ENCODE data around the gene CREB3L2.

CREB3L2 gene

DNA sequence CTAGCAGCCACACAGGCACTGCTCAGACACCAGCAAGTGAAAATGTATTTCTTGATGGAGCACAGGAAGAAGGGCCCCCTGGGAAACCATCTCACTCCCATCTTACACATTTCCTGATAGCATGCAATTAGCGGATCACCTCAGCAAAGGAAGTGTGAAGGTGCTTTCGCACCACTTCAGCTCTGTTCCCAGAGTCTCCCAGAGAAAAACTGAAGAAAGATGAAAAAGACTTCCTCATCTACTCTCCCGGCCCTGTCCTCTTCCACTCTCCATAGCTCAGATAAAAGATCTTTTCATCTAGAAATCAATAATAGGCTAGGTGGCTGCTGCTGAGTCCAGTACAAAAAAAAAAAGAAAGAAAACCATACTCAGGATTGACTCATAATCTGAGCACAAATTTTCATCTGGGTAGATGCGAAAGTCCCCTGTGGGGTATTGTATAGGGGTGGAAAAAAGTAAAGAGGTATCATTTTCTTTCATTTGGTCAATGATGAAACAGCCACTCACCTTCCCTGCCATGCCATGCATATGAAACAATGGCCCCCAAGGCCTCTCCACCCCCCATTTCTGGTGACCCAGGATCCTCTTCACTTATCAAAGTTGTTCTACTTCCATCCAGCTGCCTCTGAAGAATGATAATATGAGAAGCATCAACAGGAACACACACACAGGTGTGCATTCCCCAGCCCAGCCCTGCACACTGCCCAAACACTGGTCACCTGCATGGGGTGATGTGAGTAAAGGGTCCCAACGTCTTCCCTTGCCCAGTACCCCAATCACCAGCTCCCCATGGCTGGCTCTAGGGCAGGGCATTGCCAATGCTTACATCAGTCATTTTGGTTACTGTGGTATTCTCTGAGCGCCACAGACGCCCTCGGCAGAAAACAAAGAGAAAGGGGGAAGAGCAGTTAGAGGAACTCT lies 106.3 kb downstream of the CREB3L2 start:
- no peak for DNase-seq
- Histone ChIP-seq H3K36me3 (no peaks in the 10 kb centered on the region), H3K27ac (no peak overlapping the region), H3K9me3 (ENCODE audit: severe bottlenecking) (no peaks in the 10 kb centered on the region), H3K4me3 (ENCODE audit: low read depth, low read length) (no peak overlapping the region), H3K27me3 (ENCODE audit: insufficient read depth, low read depth, severe bottlenecking) (no peaks in the 10 kb centered on the region)
- TF ChIP-seq, protein P1, sequence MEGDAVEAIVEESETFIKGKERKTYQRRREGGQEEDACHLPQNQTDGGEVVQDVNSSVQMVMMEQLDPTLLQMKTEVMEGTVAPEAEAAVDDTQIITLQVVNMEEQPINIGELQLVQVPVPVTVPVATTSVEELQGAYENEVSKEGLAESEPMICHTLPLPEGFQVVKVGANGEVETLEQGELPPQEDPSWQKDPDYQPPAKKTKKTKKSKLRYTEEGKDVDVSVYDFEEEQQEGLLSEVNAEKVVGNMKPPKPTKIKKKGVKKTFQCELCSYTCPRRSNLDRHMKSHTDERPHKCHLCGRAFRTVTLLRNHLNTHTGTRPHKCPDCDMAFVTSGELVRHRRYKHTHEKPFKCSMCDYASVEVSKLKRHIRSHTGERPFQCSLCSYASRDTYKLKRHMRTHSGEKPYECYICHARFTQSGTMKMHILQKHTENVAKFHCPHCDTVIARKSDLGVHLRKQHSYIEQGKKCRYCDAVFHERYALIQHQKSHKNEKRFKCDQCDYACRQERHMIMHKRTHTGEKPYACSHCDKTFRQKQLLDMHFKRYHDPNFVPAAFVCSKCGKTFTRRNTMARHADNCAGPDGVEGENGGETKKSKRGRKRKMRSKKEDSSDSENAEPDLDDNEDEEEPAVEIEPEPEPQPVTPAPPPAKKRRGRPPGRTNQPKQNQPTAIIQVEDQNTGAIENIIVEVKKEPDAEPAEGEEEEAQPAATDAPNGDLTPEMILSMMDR (IDR thresholded peaks at IDR 0.05; ENCODE audit: low read depth, low read length), result no peak

DNA sequence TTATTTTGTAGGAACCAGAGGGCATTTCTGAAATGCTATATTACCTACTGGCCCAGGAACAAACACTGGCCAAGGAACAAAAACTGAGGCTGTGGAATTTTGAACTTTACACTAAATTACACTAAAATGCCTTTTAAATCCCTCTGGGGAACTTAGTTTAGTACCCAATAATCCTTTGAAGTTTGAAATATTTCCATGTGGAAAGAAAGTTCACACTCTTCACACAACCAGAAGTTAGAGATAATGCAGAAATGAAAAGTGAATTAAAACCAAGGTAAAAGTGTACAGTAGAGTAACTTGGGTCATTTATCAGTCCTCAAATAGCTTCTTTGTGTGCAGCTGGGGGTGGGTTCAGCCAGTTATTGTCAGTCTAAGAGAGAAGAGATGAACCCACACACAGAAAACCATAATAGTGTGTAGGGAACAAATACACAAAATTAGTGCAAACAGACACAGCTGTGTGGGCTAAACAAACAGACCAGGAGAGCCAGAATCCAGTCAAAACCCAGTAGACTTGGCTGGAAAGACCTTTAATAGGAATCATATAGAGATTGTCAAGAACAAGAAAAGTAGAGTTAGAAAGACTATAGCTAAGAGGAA lies 108.6 kb downstream of the CREB3L2 start:
- Histone ChIP-seq H3K27ac (no peak overlapping the region), H3K27me3 (ENCODE audit: insufficient read depth, low read depth, severe bottlenecking) (no peaks in the 10 kb centered on the region), H3K36me3 (no peaks in the 10 kb centered on the region), H3K9me3 (ENCODE audit: severe bottlenecking) (no peaks in the 10 kb centered on the region), H3K4me3 (ENCODE audit: low read depth, low read length) (no peak overlapping the region)
- TF ChIP-seq, protein P1 (IDR thresholded peaks at IDR 0.05; ENCODE audit: low read depth, low read length), result no peak
- DNase-seq, result no peak

GRCh38 chr7:137891016-137891655 lies 110.8 kb downstream of the CREB3L2 start:
- DNase-seq, result no peak
- H3K36me3 ChIP-seq, result no peaks in the 10 kb centered on the region
- no peak overlapping the region for H3K27ac ChIP-seq
- TF ChIP-seq, protein P1 (IDR thresholded peaks at IDR 0.05; ENCODE audit: low read depth, low read length), result no peak
- H3K9me3 ChIP-seq (ENCODE audit: severe bottlenecking), result no peaks in the 10 kb centered on the region
- H3K4me3 ChIP-seq (ENCODE audit: low read depth, low read length), result no peak overlapping the region
- no peaks in the 10 kb centered on the region for H3K27me3 ChIP-seq (ENCODE audit: insufficient read depth, low read depth, severe bottlenecking)

GRCh38 chr7:137890449-137890921 lies 111.4 kb downstream of the CREB3L2 start:
- no peaks in the 10 kb centered on the region for H3K36me3 ChIP-seq
- TF ChIP-seq, protein P1 (IDR thresholded peaks at IDR 0.05; ENCODE audit: low read depth, low read length), result no peak
- H3K4me3 ChIP-seq (ENCODE audit: low read depth, low read length), result no peak overlapping the region
- H3K9me3 ChIP-seq (ENCODE audit: severe bottlenecking), result no peaks in the 10 kb centered on the region
- no peak for DNase-seq
- H3K27me3 ChIP-seq (ENCODE audit: insufficient read depth, low read depth, severe bottlenecking), result no peaks in the 10 kb centered on the region
- no peak overlapping the region for H3K27ac ChIP-seq

GRCh38 chr7:137888241-137888640 lies 113.6 kb downstream of the CREB3L2 start:
- H3K4me3 ChIP-seq (ENCODE audit: low read depth, low read length), result no peak overlapping the region
- no peaks in the 10 kb centered on the region; the same call in 1 of the 2 replicates for H3K36me3 ChIP-seq
- TF ChIP-seq, protein P1 (IDR thresholded peaks at IDR 0.05; ENCODE audit: low read depth, low read length), result no peak
- no peaks in the 10 kb centered on the region for H3K9me3 ChIP-seq (ENCODE audit: severe bottlenecking)
- DNase-seq, result no peak
- H3K27me3 ChIP-seq (ENCODE audit: insufficient read depth, low read depth, severe bottlenecking), result no peaks in the 10 kb centered on the region
- no peak overlapping the region for H3K27ac ChIP-seq
